Activated naive CD8-positive, alpha-beta T cell treated with anti-CD3 and anti-CD28 coated beads, Interleukin-2, amount 50 U/mL, for 24 hours (primary cell): ENCODE results near the gene GLS.
A peak's percentile ranks its signal among the peaks of the same experiment; 100 is the strongest.
"Not testable (repeated sequence)": the region's sequence is repeated elsewhere in the genome, so short reads cannot be mapped to it uniquely, and the experiment has no call there.

ENCODE experiments used
- ATAC-seq: fragments of 150-1000 bp; cut with Tn5 transposase; one replicate; pipeline ENCODE4 v1.10.0; 2021
- DNase-seq: peaks from one replicate; pipeline ENCODE4 v3.0.0; 2021
- H3K27ac Mint-ChIP-seq: one replicate; pipeline ENCODE4 v1.8.0; 2021; ENCODE audit warnings: mild to moderate bottlenecking, mixed read lengths
- H3K27me3 Mint-ChIP-seq: one replicate; pipeline ENCODE4 v1.8.0; 2021; ENCODE audit warnings: mixed read lengths
- H3K36me3 Mint-ChIP-seq: one replicate; pipeline ENCODE4 v1.8.0; 2021; ENCODE audit warnings: low read depth, mixed read lengths
- H3K4me1 Mint-ChIP-seq: one replicate; pipeline ENCODE4 v1.8.0; 2021; ENCODE audit warnings: mixed read lengths
- H3K4me3 Mint-ChIP-seq: one replicate; pipeline ENCODE4 v1.8.0; 2021; ENCODE audit warnings: mild to moderate bottlenecking, moderate library complexity, mixed read lengths
- H3K9me3 Mint-ChIP-seq: one replicate; pipeline ENCODE4 v1.8.0; 2021; ENCODE audit warnings: mixed read lengths

The GLS gene

DNA sequence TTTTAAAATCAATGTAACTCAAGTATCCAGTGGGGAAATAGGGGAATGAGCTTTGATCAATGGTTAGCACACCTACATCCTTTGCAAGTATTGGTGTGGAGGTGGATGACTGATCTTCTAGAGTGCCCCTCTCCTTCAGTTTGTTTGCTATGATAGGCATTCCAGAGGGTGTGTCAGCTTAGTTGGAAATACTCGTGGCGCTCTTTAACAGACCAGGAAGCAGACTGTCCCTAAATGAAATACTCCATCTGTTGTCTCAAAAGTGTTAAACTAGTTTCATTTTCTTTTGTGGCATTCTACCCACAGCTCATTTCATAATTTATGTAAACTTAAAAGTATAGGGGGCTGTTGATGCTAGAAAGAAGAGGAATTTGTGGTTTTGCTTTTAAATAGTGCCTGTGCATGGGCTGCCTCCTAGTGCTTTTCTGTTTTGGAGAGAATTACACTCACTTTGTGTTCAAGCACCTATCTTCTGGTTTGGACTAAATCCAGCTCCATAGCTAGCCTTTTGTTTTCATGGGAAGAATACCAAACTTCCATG, 67.2 kb downstream of the GLS start:
- no peak overlapping the region for H3K4me3 Mint-ChIP-seq

DNA sequence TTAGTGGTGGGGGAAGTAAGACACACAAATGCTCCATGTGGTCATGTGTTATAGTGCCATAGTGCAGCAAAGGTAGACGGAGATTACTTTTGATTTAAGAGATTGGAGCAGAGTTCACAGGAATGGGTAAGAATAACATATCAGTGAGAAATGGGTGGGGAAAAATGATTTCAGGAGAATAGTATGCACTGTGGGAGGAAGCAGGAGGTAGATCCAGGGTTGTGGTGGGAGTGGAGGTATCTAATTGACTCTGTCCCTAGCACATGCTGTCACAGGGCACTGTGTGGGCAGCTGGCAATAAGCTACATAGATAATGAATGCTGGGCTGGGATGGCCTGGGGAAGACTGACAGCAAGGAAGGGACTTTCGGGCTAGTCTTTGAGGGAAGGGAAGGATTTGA, 68.0 kb downstream of the GLS start:
- ATAC-seq (peak; percentile 65), DNase-seq (peak; percentile 20)
- Mint-ChIP-seq H3K27ac (no peak overlapping the region), H3K9me3 (no peaks in the 10 kb centered on the region), H3K4me3 (no peak overlapping the region), H3K27me3 (no peaks in the 10 kb centered on the region), H3K36me3 (no peaks in the 10 kb centered on the region), H3K4me1 (peaks cover 10% of the 10 kb centered on the region)

More for the DNA sequence above, 67.2 kb downstream of the GLS start:
- no peaks in the 10 kb centered on the region for H3K9me3 Mint-ChIP-seq
- H3K4me1 Mint-ChIP-seq, result peaks cover 10% of the 10 kb centered on the region
- DNase-seq (no peak), ATAC-seq (peak; percentile 72)
- peak overlapping the region; percentile 50 for H3K27ac Mint-ChIP-seq
- H3K36me3 Mint-ChIP-seq, result no peaks in the 10 kb centered on the region
- no peaks in the 10 kb centered on the region for H3K27me3 Mint-ChIP-seq

DNA sequence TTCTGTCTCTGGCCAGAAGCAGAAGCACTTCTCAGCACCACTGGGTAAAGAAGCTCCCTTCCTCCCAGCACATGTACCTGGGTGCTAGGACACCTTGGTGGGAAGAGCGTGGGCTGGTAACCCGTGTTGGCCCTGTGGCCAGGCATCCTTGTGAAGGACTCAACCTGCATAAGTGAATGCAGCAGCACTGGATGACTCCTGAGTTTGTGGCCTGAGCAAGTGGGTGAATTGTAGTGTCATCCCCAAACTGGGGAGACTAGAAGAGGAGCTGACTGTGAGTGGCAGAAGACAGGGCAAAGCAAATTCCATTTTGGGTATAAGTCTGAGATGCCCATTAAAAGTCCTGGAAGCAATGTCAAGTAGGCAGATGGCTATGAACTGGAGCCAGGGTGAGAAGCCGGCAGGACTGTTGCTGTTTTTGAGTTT, 70.0 kb downstream of the GLS start:
- Mint-ChIP-seq H3K4me3 (no peak overlapping the region), H3K9me3 (no peaks in the 10 kb centered on the region), H3K4me1 (peaks cover 10% of the 10 kb centered on the region), H3K36me3 (peaks cover 3% of the 10 kb centered on the region), H3K27me3 (no peaks in the 10 kb centered on the region), H3K27ac (no peak overlapping the region)
- ATAC-seq (no peak), DNase-seq (no peak)

DNA sequence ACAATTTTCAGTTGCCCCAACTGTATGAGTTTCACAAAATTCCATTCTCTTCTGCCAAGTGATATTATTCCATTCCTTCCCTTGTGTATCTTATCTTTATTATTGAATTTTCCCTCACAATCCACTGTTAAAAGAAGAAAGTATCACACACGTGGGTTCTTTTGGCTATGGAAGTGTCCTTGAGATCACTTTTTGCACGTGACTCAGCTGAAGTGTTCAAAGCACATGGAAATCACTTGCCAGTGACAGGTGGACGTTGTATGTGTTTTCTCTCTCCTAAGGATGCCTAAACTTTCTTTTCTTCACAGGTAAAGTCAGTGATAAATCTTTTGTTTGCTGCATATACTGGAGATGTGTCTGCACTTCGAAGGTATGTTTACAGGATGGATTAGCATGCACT, 72.6 kb downstream of the GLS start:
- DNase-seq (no peak), ATAC-seq (no peak)
- no peak overlapping the region for H3K4me3 Mint-ChIP-seq
- peaks cover 5% of the 10 kb centered on the region for H3K4me1 Mint-ChIP-seq
- no peaks in the 10 kb centered on the region for H3K27me3 Mint-ChIP-seq
- H3K36me3 Mint-ChIP-seq, result peaks cover 17% of the 10 kb centered on the region
- peaks cover 4% of the 10 kb centered on the region for H3K9me3 Mint-ChIP-seq
- H3K27ac Mint-ChIP-seq, result no peak overlapping the region

DNA sequence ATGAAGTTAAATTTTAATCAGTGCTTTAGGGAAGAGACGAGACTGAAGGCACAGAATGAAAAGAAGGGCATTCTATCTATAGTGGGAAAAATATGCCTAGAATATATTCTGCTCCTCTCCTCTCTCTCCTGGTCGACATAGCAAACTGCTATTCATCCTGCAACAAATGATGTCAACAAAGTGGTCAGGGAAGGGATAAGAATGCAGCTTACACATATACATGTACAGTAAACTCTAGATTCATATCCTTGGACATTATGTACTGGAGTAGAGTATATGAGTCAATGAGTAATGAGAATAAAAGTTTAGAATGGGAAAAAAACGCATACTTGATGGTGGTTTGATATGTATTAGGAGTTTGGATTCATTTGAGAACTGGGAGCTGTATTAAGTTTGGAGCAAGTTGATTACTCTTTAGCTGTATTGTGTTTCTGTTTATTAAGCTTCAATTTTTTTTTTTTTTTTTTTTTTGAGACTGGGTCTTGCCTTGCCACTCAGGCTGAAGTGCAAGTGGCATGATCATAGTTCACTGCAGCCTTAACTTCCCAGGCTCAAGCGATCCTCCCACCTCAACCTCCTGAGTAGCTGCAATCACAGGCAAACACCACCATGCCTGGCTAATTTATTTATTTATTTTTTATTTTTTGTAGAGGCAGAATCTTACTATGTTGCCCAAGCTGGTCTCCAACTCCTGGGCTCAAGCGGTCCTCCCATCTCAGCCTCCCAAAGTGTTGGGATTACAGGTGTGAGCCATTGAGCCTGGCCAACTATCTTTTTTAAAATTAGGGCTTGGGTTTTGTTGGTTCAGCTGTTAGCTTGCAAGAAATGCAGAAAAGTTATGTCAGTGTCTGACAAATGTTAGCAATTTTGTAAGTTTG, 79.5 kb downstream of the GLS start:
- H3K27ac Mint-ChIP-seq, result no peak overlapping the region
- no peak overlapping the region for H3K4me3 Mint-ChIP-seq
- H3K9me3 Mint-ChIP-seq, result peaks cover 4% of the 10 kb centered on the region
- peaks cover 60% of the 10 kb centered on the region for H3K36me3 Mint-ChIP-seq
- no peaks in the 10 kb centered on the region for H3K27me3 Mint-ChIP-seq
- no peak for DNase-seq
- no peak for ATAC-seq
- H3K4me1 Mint-ChIP-seq, result peaks cover 14% of the 10 kb centered on the region

DNA sequence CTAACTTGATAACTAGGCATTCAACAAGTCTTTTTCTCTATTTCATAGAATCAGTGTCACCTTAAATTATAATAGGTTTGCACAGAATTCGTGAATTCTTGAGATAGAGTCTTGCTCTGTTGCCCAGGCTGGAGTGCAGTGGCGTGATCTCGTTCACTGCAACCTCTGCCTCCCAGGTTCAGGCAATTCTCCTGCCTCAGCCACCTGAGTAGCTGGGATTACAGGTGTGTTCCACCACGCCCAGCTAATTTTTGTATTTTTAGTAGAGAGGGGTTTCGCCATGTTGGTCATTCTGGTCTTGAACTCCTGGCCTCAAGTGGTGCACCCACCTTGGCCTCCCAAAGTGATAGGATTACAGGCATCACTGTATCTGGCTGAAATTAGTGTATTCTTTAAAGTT, 80.5 kb downstream of the GLS start:
- H3K27ac Mint-ChIP-seq, ATAC-seq, DNase-seq, H3K9me3 Mint-ChIP-seq, H3K27me3 Mint-ChIP-seq, H3K4me3 Mint-ChIP-seq: not testable (repeated sequence)
- H3K4me1 Mint-ChIP-seq, result peaks cover 14% of the 10 kb centered on the region
- H3K36me3 Mint-ChIP-seq, result peaks cover 56% of the 10 kb centered on the region

DNA sequence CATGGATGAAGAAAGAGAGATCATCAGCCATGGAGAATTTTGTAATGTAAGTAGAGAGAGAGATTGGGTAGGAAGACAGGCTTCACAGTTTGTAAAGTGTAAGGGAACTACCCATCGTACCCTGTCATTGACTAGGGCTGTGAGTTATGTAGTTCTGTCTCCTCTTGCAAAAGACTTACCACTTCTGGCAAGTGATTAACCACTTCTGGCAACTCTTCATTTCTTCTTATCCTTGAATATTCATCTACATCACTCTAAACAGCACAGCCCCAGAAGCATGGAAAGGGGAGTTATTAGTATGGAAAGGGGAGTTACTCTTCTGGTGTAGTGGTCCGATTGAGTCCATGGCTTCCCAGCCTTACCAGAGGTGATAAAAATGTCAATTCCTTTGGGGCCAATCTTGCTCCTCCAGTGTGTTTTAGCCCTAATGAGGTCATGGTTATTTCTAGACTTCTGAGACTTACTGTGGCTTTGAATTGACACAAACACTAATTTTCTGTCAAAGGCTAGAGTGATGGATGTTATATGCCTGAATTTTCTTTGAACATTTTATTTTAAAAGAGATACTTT, 81.4 kb downstream of the GLS start:
- no peak overlapping the region for H3K4me3 Mint-ChIP-seq
- H3K36me3 Mint-ChIP-seq, result peaks cover 49% of the 10 kb centered on the region
- ATAC-seq, result peak; percentile 25
- no peak for DNase-seq
- peak overlapping the region; percentile 52 for H3K27ac Mint-ChIP-seq
- no peaks in the 10 kb centered on the region for H3K9me3 Mint-ChIP-seq
- H3K4me1 Mint-ChIP-seq, result peaks cover 14% of the 10 kb centered on the region
- no peaks in the 10 kb centered on the region for H3K27me3 Mint-ChIP-seq

DNA sequence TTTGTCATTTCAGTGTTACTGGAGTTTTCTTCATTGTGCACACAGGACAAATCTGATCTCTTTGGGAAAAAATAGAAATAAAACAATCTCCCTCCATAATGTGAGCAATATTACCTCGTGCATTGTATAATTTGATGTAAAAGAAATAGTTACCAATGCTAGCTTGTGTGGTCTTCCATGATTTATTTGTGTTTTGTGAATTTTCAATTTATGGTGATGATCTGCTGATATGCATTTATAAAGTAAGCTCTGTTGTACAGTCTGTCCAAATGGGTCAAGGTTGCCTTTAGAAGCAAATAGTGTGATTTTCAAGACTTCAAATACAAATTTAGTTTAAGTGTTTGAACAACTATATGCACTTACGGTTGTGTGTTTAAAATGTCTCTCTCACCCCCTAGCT, 82.5 kb downstream of the GLS start:
- Mint-ChIP-seq H3K9me3 (no peaks in the 10 kb centered on the region), H3K36me3 (peaks cover 56% of the 10 kb centered on the region), H3K4me3 (no peak overlapping the region), H3K4me1 (peaks cover 14% of the 10 kb centered on the region), H3K27me3 (no peaks in the 10 kb centered on the region), H3K27ac (no peak overlapping the region)
- ATAC-seq (no peak), DNase-seq (no peak)

DNA sequence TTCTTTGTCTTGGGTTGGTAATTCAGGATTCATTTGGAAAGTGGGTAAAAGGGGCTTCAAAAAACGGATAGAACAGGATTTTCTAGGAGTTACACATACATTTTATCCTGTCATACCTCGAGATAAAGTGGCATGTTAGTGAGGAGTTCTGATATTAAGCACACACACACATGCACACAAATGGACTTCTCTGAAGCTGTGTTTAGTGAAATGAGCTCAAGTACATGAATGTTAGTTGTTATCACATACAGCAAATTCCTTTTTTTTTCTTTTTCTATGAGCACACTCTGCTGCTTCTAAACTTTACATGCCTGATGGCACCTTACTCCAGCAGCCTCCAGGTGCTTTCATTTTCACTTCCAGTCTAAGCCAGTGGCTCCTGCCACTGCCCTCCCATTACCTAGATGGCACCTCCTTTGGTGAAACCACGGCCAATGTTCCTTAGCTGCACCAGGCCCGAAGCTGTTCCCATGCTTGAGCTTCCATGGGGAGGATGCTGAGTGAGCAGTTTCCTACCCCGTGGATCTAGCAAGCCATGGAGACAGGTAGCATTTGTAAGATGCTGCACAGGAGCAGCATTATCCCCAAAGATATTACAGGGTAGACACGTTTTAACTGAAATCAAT, 83.7 kb downstream of the GLS start:
- H3K36me3 Mint-ChIP-seq, result peaks cover 67% of the 10 kb centered on the region
- ATAC-seq, result peak; percentile 53
- no peak for DNase-seq
- peak overlapping the region; percentile 62 for H3K27ac Mint-ChIP-seq
- H3K27me3 Mint-ChIP-seq, result no peaks in the 10 kb centered on the region
- peaks cover 18% of the 10 kb centered on the region for H3K4me1 Mint-ChIP-seq
- H3K9me3 Mint-ChIP-seq, result no peaks in the 10 kb centered on the region
- H3K4me3 Mint-ChIP-seq, result peak overlapping the region; percentile 31

DNA sequence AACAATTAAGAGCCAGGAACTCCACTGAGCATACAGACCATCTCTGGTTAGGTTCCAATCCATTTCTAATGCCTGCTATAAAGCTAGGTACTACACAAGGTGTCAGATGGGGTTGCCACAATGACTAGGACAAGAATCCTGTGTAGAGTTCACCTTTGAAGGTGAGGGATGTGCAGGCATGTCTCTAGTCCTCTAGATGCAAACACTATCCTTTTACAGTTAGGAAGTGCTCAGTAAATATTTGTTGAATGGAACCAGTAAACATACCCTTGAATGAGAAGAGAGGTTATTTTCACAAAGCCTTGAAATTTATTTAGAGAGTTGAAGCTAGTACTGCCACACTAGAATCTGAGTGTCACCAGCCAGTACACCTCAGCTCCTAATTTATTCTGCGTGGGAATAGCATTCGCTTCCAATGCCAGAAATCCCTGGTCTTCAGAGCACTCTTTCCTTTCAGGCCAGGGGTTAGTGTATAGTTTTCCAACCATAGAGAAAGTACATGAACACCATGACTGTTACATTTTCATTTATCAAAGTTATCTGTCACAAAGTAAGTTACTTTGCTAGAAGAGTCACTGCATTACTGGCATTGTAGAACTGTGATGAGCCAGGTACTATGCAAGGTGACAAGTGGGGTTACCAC, 85.1 kb downstream of the GLS start:
- Mint-ChIP-seq H3K9me3 (no peaks in the 10 kb centered on the region), H3K36me3 (peaks cover 77% of the 10 kb centered on the region), H3K4me1 (peaks cover 21% of the 10 kb centered on the region), H3K27me3 (no peaks in the 10 kb centered on the region), H3K27ac (no peak overlapping the region), H3K4me3 (no peak overlapping the region)
- no peak for DNase-seq
- ATAC-seq, result no peak

DNA sequence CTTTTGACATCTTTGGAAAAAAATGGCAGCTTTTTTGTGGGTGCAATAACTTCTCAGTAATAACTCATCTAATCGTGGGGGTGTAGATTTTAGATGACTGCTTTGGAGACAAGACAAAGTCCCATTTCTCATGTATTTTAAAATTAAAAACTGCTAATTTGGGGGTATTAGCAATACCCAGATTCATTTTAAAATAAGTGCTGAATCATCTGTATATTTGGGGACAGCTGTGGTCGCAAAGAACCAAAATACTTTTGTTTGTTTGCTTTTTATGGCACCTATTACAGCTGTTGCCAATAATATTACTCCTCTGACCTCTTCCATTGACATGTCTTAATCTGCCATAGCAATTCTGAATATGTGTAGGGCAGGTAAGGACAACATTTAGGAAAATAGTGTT, 87.9 kb downstream of the GLS start:
- peaks cover 22% of the 10 kb centered on the region for H3K4me1 Mint-ChIP-seq
- DNase-seq (no peak), ATAC-seq (no peak)
- peaks cover 68% of the 10 kb centered on the region for H3K36me3 Mint-ChIP-seq
- no peak overlapping the region for H3K4me3 Mint-ChIP-seq
- H3K27ac Mint-ChIP-seq, result peak overlapping the region; percentile 39
- no peaks in the 10 kb centered on the region for H3K27me3 Mint-ChIP-seq
- no peaks in the 10 kb centered on the region for H3K9me3 Mint-ChIP-seq

DNA sequence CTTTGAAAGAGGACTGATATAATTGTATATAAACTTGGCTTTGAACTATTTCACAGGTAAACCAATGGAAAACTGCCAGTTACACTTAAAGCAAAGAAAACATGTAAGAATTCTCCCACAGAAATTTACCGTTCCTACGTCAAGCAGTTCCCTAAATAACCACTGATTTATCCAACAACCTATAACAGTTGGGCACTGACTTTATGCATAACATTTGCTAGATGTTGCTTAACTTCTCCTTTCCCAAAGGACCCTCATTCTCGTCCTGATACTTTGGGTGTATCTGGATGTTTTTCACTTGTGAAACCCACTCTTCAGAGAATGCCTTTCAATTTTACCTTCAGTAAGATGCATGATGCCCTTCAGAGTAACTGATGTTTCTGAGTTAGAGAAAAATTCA, 89.5 kb downstream of the GLS start:
- Mint-ChIP-seq H3K27me3 (no peaks in the 10 kb centered on the region), H3K4me3 (no peak overlapping the region), H3K9me3 (no peaks in the 10 kb centered on the region), H3K36me3 (peaks cover 68% of the 10 kb centered on the region), H3K27ac (no peak overlapping the region), H3K4me1 (peaks cover 16% of the 10 kb centered on the region)
- ATAC-seq (no peak), DNase-seq (no peak)

DNA sequence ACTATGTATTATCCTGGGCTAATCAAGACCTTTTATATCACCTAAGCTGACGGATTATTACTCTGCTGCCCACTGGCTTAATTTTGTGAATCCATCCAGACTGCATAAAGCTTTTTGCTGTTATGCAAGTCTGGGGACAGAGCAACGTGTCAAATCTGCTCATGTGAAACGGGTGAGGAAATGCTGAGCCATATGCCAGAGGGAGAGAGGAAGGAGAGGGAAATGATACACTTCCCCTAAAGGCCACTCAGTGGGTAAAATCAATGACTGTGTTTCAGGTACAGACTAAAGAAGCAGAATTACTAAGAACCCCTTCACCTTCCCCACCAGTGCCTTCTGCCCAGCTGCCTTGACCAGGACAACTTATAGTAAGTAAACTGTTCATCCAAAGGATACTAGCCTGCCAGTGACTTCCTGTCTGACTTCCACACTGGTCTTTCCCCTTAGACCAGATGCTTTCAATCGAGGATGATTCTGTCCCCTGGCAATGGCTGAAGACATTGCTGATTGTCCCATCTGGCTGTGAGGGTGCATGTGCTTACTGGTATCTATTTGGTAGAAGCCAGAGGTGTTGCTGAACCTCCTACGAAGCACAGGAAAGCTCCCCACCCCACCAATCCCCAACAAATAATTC, 90.4 kb downstream of the GLS start:
- no peaks in the 10 kb centered on the region for H3K27me3 Mint-ChIP-seq
- no peak for DNase-seq
- peaks cover 73% of the 10 kb centered on the region for H3K36me3 Mint-ChIP-seq
- H3K27ac Mint-ChIP-seq, result peak overlapping the region; percentile 78
- no peak overlapping the region for H3K4me3 Mint-ChIP-seq
- H3K4me1 Mint-ChIP-seq, result peaks cover 19% of the 10 kb centered on the region
- no peaks in the 10 kb centered on the region for H3K9me3 Mint-ChIP-seq
- no peak for ATAC-seq

DNA sequence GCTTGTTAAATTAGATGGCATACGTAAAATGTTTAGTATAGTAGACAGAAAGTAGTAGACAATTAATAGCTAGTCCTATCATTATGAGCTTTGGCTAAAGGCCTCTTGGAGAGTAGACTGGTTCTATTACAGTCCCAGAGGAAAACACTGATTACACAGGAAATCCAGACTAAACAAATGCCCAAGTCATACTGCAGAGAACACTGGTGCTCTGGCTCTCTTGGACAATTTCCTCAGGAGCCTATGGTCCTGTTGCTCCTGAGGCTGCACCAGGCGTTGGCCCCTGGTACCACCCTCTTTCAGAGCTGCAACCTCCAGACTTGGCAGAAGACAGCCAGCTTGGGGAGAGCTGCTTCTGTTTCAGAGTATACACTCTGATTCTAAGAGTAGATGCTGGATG, 91.6 kb downstream of the GLS start:
- Mint-ChIP-seq H3K36me3 (peaks cover 80% of the 10 kb centered on the region), H3K27ac (peak overlapping the region; percentile 5), H3K4me3 (no peak overlapping the region), H3K27me3 (no peaks in the 10 kb centered on the region), H3K4me1 (peaks cover 27% of the 10 kb centered on the region), H3K9me3 (no peaks in the 10 kb centered on the region)
- no peak for DNase-seq
- ATAC-seq, result no peak
